ENCODE data around the gene PAPSS2.

Gene PAPSS2

GRCh38 chr10:87771871-87772500, 112.3 kb downstream of the PAPSS2 start:
- in situ Hi-C loops (cut with MboI; ENCODE audit: low sequenced_read_pairs) = no loop called here

GRCh38 chr10:87775766-87776165, 116.1 kb downstream of the PAPSS2 start:
- in situ Hi-C loops (cut with MboI; ENCODE audit: low sequenced_read_pairs) = no loop called here

DNA sequence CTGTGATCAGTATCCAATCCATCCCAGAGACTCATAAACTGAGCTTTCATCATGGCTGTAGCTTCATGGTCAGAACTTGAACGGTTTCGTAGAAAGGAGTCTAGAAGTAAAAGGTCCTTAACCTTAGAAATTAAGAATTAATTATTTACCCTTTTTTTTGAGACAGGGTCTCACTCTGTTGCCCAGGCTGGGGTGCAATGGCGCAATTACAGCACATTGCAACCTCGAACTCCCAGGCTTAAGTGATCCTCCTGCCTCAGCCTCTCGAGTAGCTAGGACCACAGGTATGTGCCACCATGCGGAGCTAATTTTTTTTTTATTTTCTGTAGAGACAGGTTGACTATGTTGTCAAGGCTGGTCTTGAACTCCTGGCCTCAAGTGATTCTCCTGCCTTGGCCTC, 116.7 kb downstream of the PAPSS2 start:
- in situ Hi-C loops (cut with MboI; ENCODE audit: low sequenced_read_pairs) = no loop called here

DNA sequence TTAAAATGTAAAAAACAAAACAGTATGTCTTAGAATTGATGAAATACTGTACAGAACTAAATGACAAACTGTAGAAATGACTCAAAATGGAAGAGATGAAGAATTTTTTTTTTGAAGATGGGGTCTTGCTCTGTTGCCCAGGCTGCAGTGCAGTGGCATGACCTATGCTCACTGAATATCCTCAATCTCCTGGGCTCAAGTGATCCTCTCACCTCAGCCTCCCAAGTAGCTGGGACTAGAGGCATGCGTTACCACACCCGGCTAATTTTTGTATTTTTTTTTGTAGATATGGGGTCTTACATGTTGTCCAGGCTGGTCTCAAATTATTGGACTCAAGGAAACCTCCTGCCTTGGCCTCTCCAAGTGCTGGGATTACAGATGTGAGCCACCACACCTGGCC, 121.9 kb downstream of the PAPSS2 start:
- in situ Hi-C loops (cut with MboI; ENCODE audit: low sequenced_read_pairs) = no loop called here

DNA sequence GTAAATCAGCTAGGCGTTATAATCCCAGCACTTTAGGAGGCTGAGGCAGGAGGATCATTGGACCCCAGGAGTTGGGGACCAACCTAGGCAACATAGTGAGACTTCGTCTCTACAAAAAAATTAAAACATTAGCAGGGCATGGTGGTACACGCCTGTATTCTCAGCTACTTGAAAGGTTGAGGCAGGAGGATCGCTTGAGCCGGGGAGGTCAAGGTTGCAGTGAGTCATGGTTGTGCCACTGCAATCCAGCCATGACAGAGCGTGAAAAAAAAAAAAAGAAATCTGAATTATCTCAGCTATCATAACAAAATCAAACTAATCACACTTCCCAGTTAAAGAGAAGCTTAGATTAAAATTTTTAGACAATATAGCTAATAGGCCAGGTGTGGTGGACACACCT, 123.0 kb downstream of the PAPSS2 start:
- in situ Hi-C loops (cut with MboI; ENCODE audit: low sequenced_read_pairs) = no loop called here

GRCh38 chr10:87786421-87786820, 126.7 kb downstream of the PAPSS2 start:
- in situ Hi-C loops (cut with MboI; ENCODE audit: low sequenced_read_pairs) = no loop called here

- in situ Hi-C loops (cut with MboI; ENCODE audit: low sequenced_read_pairs) = no loop called here
Observed at GRCh38 chr10:87790185-87790584, 130.5 kb downstream of the PAPSS2 start.

- in situ Hi-C loops (cut with MboI; ENCODE audit: low sequenced_read_pairs) = no loop called here
Observed at GRCh38 chr10:87794285-87794684, 134.6 kb downstream of the PAPSS2 start.

Measured in hTERT RPE-1 (cell line).